Stomach (tissue), 4 donors: ENCODE results near the gene UGT8.
A peak's percentile ranks its signal among the peaks of the same experiment; 100 is the strongest.

Experiments
- CTCF ChIP-seq, 7 experiments: fragments of 450-650 bp in 4 of 7; fragments of 200-600 bp in 3 of 7; sonication (generic) in 3 of 7; IDR thresholded peaks; one replicate each; pipeline ENCODE4 v1.5.1; 2016 to 2019; ENCODE audit warnings: antibody characterized with exemption in 7 of 7, control low read depth in 2 of 7, mild to moderate bottlenecking in 1 of 7
- EP300 ChIP-seq: sonication (generic); formaldehyde crosslinking; IDR thresholded peaks from one replicate; pipeline ENCODE4 v1.6.1; 2017; ENCODE audit warnings: antibody characterized with exemption
- POLR2A ChIP-seq, 4 donors: fragments of 450-650 bp; IDR thresholded peaks; one replicate each; pipeline ENCODE4 v1.6.1; 2016; ENCODE audit warnings: antibody characterized with exemption in 4 of 4, control low read depth in 2 of 4, mild to moderate bottlenecking in 1 of 4, moderate library complexity in 1 of 4
- POLR2AphosphoS5 ChIP-seq, 3 donors: sonication (generic); formaldehyde crosslinking; IDR thresholded peaks; one replicate each; pipeline ENCODE4 v1.6.1; 2016; ENCODE audit warnings: antibody characterized with exemption in 3 of 3

GRCh38 chr4:114598191-114599121 is at the start of gene UGT8:
- TF ChIP-seq POLR2AphosphoS5 (IDR thresholded peaks at IDR 0.05) (peak in 2 of 3 donors; percentile 46 to 50), CTCF (IDR thresholded peaks at IDR 0.05) (no peak), POLR2A (IDR thresholded peaks at IDR 0.05) (no peak), EP300 (no peak)
